Common myeloid progenitor, CD34-positive (primary cell): ENCODE results near the gene HOXC4.
A peak's percentile ranks its signal among the peaks of the same experiment; 100 is the strongest.

Source experiments
- CTCF ChIA-PET: fragments of 350-600 bp; sonication (Branson Sonifier 250); formaldehyde crosslinking; loops from one replicate; lab custom pipeline; 2021; ENCODE audit warnings: antibody characterized with exemption; lab: Charles Lee
- POLR2A ChIA-PET: fragments of 350-600 bp; sonication (Branson Sonifier 250); formaldehyde crosslinking; loops from one replicate; lab custom pipeline; 2021; ENCODE audit warnings: antibody characterized with exemption; lab: Charles Lee
- DNase-seq, 3 donors: peaks; one replicate each; pipeline versions ENCODE4 v3.0.0 to v3.0.0-alpha.2; 2013
- H3K27ac ChIP-seq, 2 experiments: 1 replicate in 1 of 2; 2 replicates in 1 of 2; pipeline ENCODE4 v1.7.0; 2013; ENCODE audit warnings: inconsistent platforms in 2 of 2, low read length in 2 of 2, mild to moderate bottlenecking in 2 of 2, low read depth in 1 of 2, moderate library complexity in 1 of 2; ENCODE audit not compliant: severe bottlenecking in 2 of 2, insufficient read depth in 1 of 2, poor library complexity in 1 of 2
- H3K27me3 ChIP-seq, 5 experiments: replicated peaks in 2 of 5; 1 replicate in 3 of 5; 2 replicates in 2 of 5; pipeline versions ENCODE4 v1.6.1 to v1.7.0; 2013; ENCODE audit warnings: low read length in 4 of 5, mild to moderate bottlenecking in 2 of 5, moderate library complexity in 2 of 5, inconsistent platforms in 1 of 5; ENCODE audit not compliant: insufficient read depth in 5 of 5, control insufficient read depth in 4 of 5
- H3K36me3 ChIP-seq, 4 experiments: 1 replicate in 2 of 4; 2 replicates in 2 of 4; pipeline versions ENCODE4 v1.6.1 to v1.7.0; 2013; ENCODE audit warnings: low read length in 3 of 4, control low read depth in 1 of 4, mild to moderate bottlenecking in 1 of 4; ENCODE audit not compliant: control insufficient read depth in 4 of 4, insufficient read depth in 4 of 4
- H3K4me1 ChIP-seq, 4 experiments: 1 replicate in 3 of 4; 2 replicates in 1 of 4; pipeline versions ENCODE4 v1.6.1 to v1.7.1; 2013; ENCODE audit warnings: low read length in 3 of 4, mild to moderate bottlenecking in 3 of 4, control low read depth in 1 of 4, inconsistent platforms in 1 of 4, moderate library complexity in 1 of 4; ENCODE audit not compliant: control insufficient read depth in 4 of 4, insufficient read depth in 4 of 4; ENCODE audit errors: control extremely low read depth in 1 of 4
- H3K4me3 ChIP-seq, 7 experiments: 1 replicate in 4 of 7; 2 replicates in 3 of 7; pipeline versions ENCODE4 v1.5.1 to v1.7.0; 2013; ENCODE audit warnings: mild to moderate bottlenecking in 7 of 7, low read length in 6 of 7, moderate library complexity in 6 of 7, inconsistent platforms in 2 of 7, low read depth in 2 of 7, control low read depth in 1 of 7; ENCODE audit not compliant: insufficient read depth in 4 of 7, control insufficient read depth in 1 of 7; ENCODE audit errors: extremely low read depth in 1 of 7
- H3K9me3 ChIP-seq, 5 experiments: 1 replicate in 4 of 5; 2 replicates in 1 of 5; pipeline versions ENCODE4 v1.6.1 to v1.7.1; 2013; ENCODE audit warnings: low read length in 4 of 5, mild to moderate bottlenecking in 2 of 5, inconsistent platforms in 1 of 5, low read depth in 1 of 5, moderate library complexity in 1 of 5; ENCODE audit not compliant: control insufficient read depth in 4 of 5, insufficient read depth in 2 of 5; ENCODE audit errors: control extremely low read depth in 1 of 5
- WGBS: methylation state at CpG from one replicate; pipeline ENCODE4 v1.1.5; 2013; ENCODE audit not compliant: insufficient coverage; 5-methylcytosine and 5-hydroxymethylcytosine counted together

HOXC4 gene

GRCh38 chr12:54006559-54007220 is 46.9 kb upstream of the HOXC4 start:
- Histone ChIP-seq H3K4me1 (peaks cover 0 to 13% (median 8%) of the 10 kb centered on the region in 4 experiments), H3K36me3 (no peaks in the 10 kb centered on the region), H3K4me3 (peak overlapping the region in 4 of 7 experiments; percentile 32 to 72 (median 60)), H3K27ac (no peak overlapping the region), H3K9me3 (no peaks in the 10 kb centered on the region), H3K27me3 (peaks cover 17 to 98% (median 65%) of the 10 kb centered on the region in 5 experiments)
- WGBS, result 4% methylated on average over 14 of the region's 22 CpGs
- CTCF ChIA-PET, result interaction anchor here (0.6 to 6.7 kb wide), 16 partner anchors 9 to 208 kb away, joined by 3 to 101 read pairs (median 6); partner anchors contain the start of genes HOXC10 and HOXC5
- no peak for DNase-seq
- POLR2A ChIA-PET, result interaction anchor here (1.2 kb wide), 1 partner anchor 201 kb away, joined by 3 read pairs; no protein-coding TSS in a partner anchor

- CTCF ChIA-PET, result interaction anchor here (0.7 to 6.7 kb wide), 14 partner anchors 8 to 207 kb away, joined by 3 to 101 read pairs (median 6); partner anchors contain the start of genes HOXC10 and HOXC5
- H3K27me3 ChIP-seq, result peaks cover 14 to 98% (median 69%) of the 10 kb centered on the region in 5 experiments
- H3K4me1 ChIP-seq, result peaks cover 0 to 13% (median 8%) of the 10 kb centered on the region in 4 experiments
These were observed 45.9 kb upstream of the HOXC4 start for GRCh38 chr12:54007538-54008259.

GRCh38 chr12:54008260-54008552 is 45.4 kb upstream of the HOXC4 start:
- Histone ChIP-seq H3K9me3 (no peaks in the 10 kb centered on the region), H3K4me1 (peaks cover 0 to 13% (median 8%) of the 10 kb centered on the region in 4 experiments), H3K4me3 (no peak overlapping the region), H3K36me3 (no peaks in the 10 kb centered on the region), H3K27ac (no peak overlapping the region), H3K27me3 (peaks cover 14 to 98% (median 69%) of the 10 kb centered on the region in 5 experiments)
- 33% methylated on average over 1 of the region's 2 CpGs for WGBS
- DNase-seq, result no peak
- ChIA-PET CTCF (interaction anchor here (0.9 to 6.7 kb wide), 8 partner anchors 15 to 207 kb away, joined by 3 to 101 read pairs (median 10); partner anchors contain the start of gene HOXC5), POLR2A (no interaction called here)

More at GRCh38 chr12:54007538-54008259, 45.9 kb upstream of the HOXC4 start:
- H3K9me3 ChIP-seq, result no peaks in the 10 kb centered on the region
- no peak for DNase-seq
- no peak overlapping the region for H3K27ac ChIP-seq
- H3K36me3 ChIP-seq, result no peaks in the 10 kb centered on the region
- WGBS, result no CpG with 5 or more reads among the region's 2 CpGs
- no peak overlapping the region for H3K4me3 ChIP-seq
- POLR2A ChIA-PET, result interaction anchor here (1.2 kb wide), 1 partner anchor 200 kb away, joined by 3 read pairs; no protein-coding TSS in a partner anchor

- Histone ChIP-seq H3K27ac (no peak overlapping the region), H3K9me3 (no peaks in the 10 kb centered on the region), H3K36me3 (no peaks in the 10 kb centered on the region), H3K4me1 (peaks cover 0 to 15% (median 9%) of the 10 kb centered on the region in 4 experiments), H3K27me3 (peaks cover 14 to 98% (median 67%) of the 10 kb centered on the region in 5 experiments), H3K4me3 (no peak overlapping the region)
- POLR2A ChIA-PET, result interaction anchor here (0.6 kb wide), 1 partner anchor 14 kb away, joined by 3 read pairs; no protein-coding TSS in a partner anchor
- DNase-seq, result peak in 2 of 3 donors; percentile 44 to 49
- CTCF ChIA-PET, result interaction anchor here (0.6 to 6.3 kb wide), 12 partner anchors 16 to 209 kb away, joined by 3 to 59 read pairs (median 6); partner anchors contain the start of gene HOXC5
- 4% methylated on average over 27 of the region's 51 CpGs for WGBS
These were observed 44.2 kb upstream of the HOXC4 start for GRCh38 chr12:54009171-54010052.

- POLR2A ChIA-PET, result no interaction called here
- Histone ChIP-seq H3K36me3 (no peaks in the 10 kb centered on the region), H3K27ac (no peak overlapping the region), H3K27me3 (peaks cover 14 to 98% (median 67%) of the 10 kb centered on the region in 5 experiments), H3K9me3 (no peaks in the 10 kb centered on the region), H3K4me1 (peaks cover 0 to 16% (median 9%) of the 10 kb centered on the region in 4 experiments), H3K4me3 (no peak overlapping the region)
- CTCF ChIA-PET, result interaction anchor here (1.2 to 1.4 kb wide), 3 partner anchors 16 to 190 kb away, joined by 4 to 6 read pairs (median 4); no protein-coding TSS in a partner anchor
- no peak for DNase-seq
- WGBS, result 17% methylated on average over 8 of the region's 10 CpGs
These were observed 43.3 kb upstream of the HOXC4 start for GRCh38 chr12:54010053-54010971.
